K562 (cell line): ENCODE results near the gene TSEN34. TPM values are rescaled to one million over a fixed set of nuclear protein-coding genes. Genes with fewer than 3 reads are reported as not detected.

Experiments
- CTBP1 ChIP-seq: fragments of 450-650 bp; IDR thresholded peaks from 2 replicates; pipeline ENCODE4 v1.6.1; 2016; ENCODE audit warnings: borderline replicate concordance
- HINFP ChIP-seq: fragments of 450-650 bp; conservative IDR thresholded peaks from 2 replicates; pipeline ENCODE4 v1.6.1; 2016; ENCODE audit warnings: missing genetic modification characterization, low read depth, mild to moderate bottlenecking, control low read depth, missing compliant biosample characterization
- KHSRP ChIP-seq: fragments of 450-650 bp; IDR thresholded peaks from 2 replicates; pipeline ENCODE4 v1.6.1; 2017
- PRDM10 ChIP-seq: fragments of 450-650 bp; IDR thresholded peaks from 2 replicates; pipeline ENCODE4 v1.6.1; 2018; ENCODE audit not compliant: partially characterized antibody
- SIN3A ChIP-seq, 2 experiments: fragments of 150-350 bp in 1 of 2; IDR thresholded peaks; 2 replicates each; pipeline ENCODE4 v1.6.1; 2011 to 2016; ENCODE audit warnings: borderline replicate concordance in 2 of 2, low read depth in 2 of 2, low read length in 2 of 2, mild to moderate bottlenecking in 2 of 2, moderate library complexity in 2 of 2; ENCODE audit not compliant: control insufficient read depth in 1 of 2
- SMAD4 ChIP-seq: fragments of 250-450 bp; sonication (Bioruptor Pico); conservative IDR thresholded peaks from 2 replicates; pipeline ENCODE4 v1.8.0; 2021; ENCODE audit warnings: inconsistent platforms, mild to moderate bottlenecking, moderate library complexity
- ZKSCAN1 ChIP-seq: fragments of 150-350 bp; IDR thresholded peaks from 2 replicates; pipeline ENCODE4 v1.6.1; 2016; ENCODE audit warnings: low read depth, low read length
- ZNF551 ChIP-seq: fragments of 250-450 bp; sonication (Bioruptor Pico); IDR thresholded peaks from 2 replicates; pipeline ENCODE4 v1.5.0; 2021; ENCODE audit warnings: mild to moderate bottlenecking, moderate library complexity
- ZNF76 ChIP-seq: fragments of 250-450 bp; sonication (Bioruptor Pico); IDR thresholded peaks from 2 replicates; pipeline ENCODE4 v1.4.0; 2020; ENCODE audit warnings: mild to moderate bottlenecking, moderate library complexity, borderline replicate concordance
- polyA plus RNA-seq, 8 experiments: library from polyadenylated mRNA; depleted of rRNA in 4 of 8; stranded (reverse) in 5 of 8; unstranded in 3 of 8; fragments of >200 nt; fragmentation: Nextera tagmentation in 2 of 8; fragmentation: Illumina TruSeq in 1 of 8; extraction: Ambion mirVana in 2 of 8; extraction: Trizol in 1 of 8; gene quantifications; 2 replicates each; pipeline versions ENCODE4 v1.2.1 to v1.2.3, GENCODE V29; 2011 to 2014; ENCODE audit warnings: inconsistent platforms in 1 of 8, missing spikeins in 1 of 8
- total RNA-seq, 7 experiments: library from RNA; depleted of rRNA in 6 of 7; stranded (reverse); fragments of >200 nt in 6 of 7; fragmentation: Illumina TruSeq in 2 of 7; extraction: Trizol in 2 of 7; gene quantifications; 2 replicates each; pipeline versions ENCODE4 v1.2.1 to v1.2.3, GENCODE V29; 2011 to 2021; ENCODE audit warnings: low replicate concordance in 1 of 7

Gene TSEN34
- total and polyA plus RNA-seq, 9 of the 15 experiments (the other 6 are each of a cell fraction or from before 2014, with no cell fraction given) = 3.1 to 57.6 (median 29.5) TPM

GRCh38 chr19:54191011-54191810, at the start of gene TSEN34 (continued):
- TF ChIP-seq PRDM10 (peak; percentile 98), ZNF76 (0 out of 2 replicates have a peak, but pooled peaks have one; percentile 27), KHSRP (no peak), CTBP1 (peak; percentile 59), ZKSCAN1 (0 out of 2 replicates have a peak, but pooled peaks have one; percentile 46), SMAD4 (CRISPR knock-in tag) (0 out of 2 replicates have a peak, but pooled peaks have one; percentile 56), ZNF551 (CRISPR knock-in tag) (no peak), SIN3A (IDR thresholded peaks at IDR 0.05; ENCODE audit: borderline replicate concordance in 2 of 2, control insufficient read depth in 1 of 2, low read depth in 2 of 2, low read length in 2 of 2) (peak; percentile 59 to 82; a peak in 2 of 4 replicates), HINFP (tag) (peak; percentile 60; the same call in 1 of the 2 replicates)
